B cell (primary cell): ENCODE measurements around the gene SGCD. TPM values are rescaled to one million over a fixed set of nuclear protein-coding genes. Genes with fewer than 3 reads are reported as not detected.

Source experiments
- ATAC-seq: fragments of 200-7000 bp; cut with Tn5 transposase; one replicate; pipeline ENCODE4 v1.10.0; 2021; ENCODE audit warnings: low read depth, mild to moderate bottlenecking, moderate number of reproducible peaks, moderate library complexity
- CTCF ChIA-PET: fragments of 350-600 bp; sonication (Branson Sonifier 250); formaldehyde crosslinking; loops from one replicate; lab custom pipeline; 2021; ENCODE audit warnings: antibody characterized with exemption, inconsistent platforms; lab: Charles Lee
- POLR2A ChIA-PET: fragments of 350-600 bp; sonication (Branson Sonifier 250); formaldehyde crosslinking; loops from one replicate; lab custom pipeline; 2021; ENCODE audit warnings: antibody characterized with exemption; lab: Charles Lee
- DNase-seq: peaks from one replicate; pipeline ENCODE4 v3.0.0; 2013
- H2AFZ ChIP-seq: 2 replicates; pipeline ENCODE4 v1.6.1; 2012; ENCODE audit warnings: mild to moderate bottlenecking, low read depth, low read length; ENCODE audit not compliant: insufficient read depth, poor library complexity, severe bottlenecking
- H3K27ac ChIP-seq, 2 donors: 1 replicate in 1 of 2; 2 replicates in 1 of 2; pipeline ENCODE4 v1.5.1; 2012 to 2013; ENCODE audit warnings: low read length in 2 of 2, mild to moderate bottlenecking in 2 of 2, moderate library complexity in 1 of 2
- H3K27me3 ChIP-seq, 4 experiments: fragments of 200-600 bp in 1 of 4; sonication (generic) in 1 of 4; replicated peaks in 1 of 4; 1 replicate in 2 of 4; 2 replicates in 2 of 4; pipeline versions ENCODE4 v1.6.1 to v1.7.0; 2013 to 2016; ENCODE audit warnings: low read length in 3 of 4, mild to moderate bottlenecking in 2 of 4, mixed read lengths in 1 of 4, moderate library complexity in 1 of 4; ENCODE audit not compliant: insufficient read depth in 4 of 4, control insufficient read depth in 3 of 4; ENCODE audit errors: control extremely low read depth in 1 of 4
- H3K36me3 ChIP-seq, 2 experiments: replicated peaks in 1 of 2; 1 replicate in 1 of 2; 2 replicates in 1 of 2; pipeline versions ENCODE4 v1.6.1 to v1.7.1; 2013; ENCODE audit warnings: low read length in 1 of 2; ENCODE audit not compliant: insufficient read depth in 2 of 2, control insufficient read depth in 1 of 2; ENCODE audit errors: control extremely low read depth in 1 of 2, extremely low read depth in 1 of 2
- H3K4me1 ChIP-seq, 2 donors: fragments of 200-600 bp in 1 of 2; sonication (generic) in 1 of 2; 1 replicate in 1 of 2; 2 replicates in 1 of 2; pipeline versions ENCODE4 v1.5.1 to v1.6.1; 2013 to 2017; ENCODE audit warnings: low read length in 2 of 2; ENCODE audit not compliant: control insufficient read depth in 2 of 2, insufficient read depth in 2 of 2
- H3K4me2 ChIP-seq: replicated peaks from 2 replicates; pipeline ENCODE3; 2012; ENCODE audit warnings: mild to moderate bottlenecking, low read depth, low read length; ENCODE audit not compliant: poor library complexity, severe bottlenecking
- H3K4me3 ChIP-seq, 5 experiments: fragments of 200-600 bp in 1 of 5; sonication (generic) in 1 of 5; 1 replicate in 3 of 5; 2 replicates in 2 of 5; pipeline versions ENCODE4 v1.5.1 to v1.7.0; 2011 to 2016; ENCODE audit warnings: low read length in 4 of 5, mild to moderate bottlenecking in 4 of 5, low read depth in 2 of 5, control low read depth in 1 of 5, moderate library complexity in 1 of 5; ENCODE audit not compliant: insufficient read depth in 1 of 5; ENCODE audit errors: control extremely low read depth in 1 of 5, extremely low read depth in 1 of 5
- H3K79me2 ChIP-seq: fragments of 200-600 bp; sonication (generic); one replicate; pipeline ENCODE4 v1.6.0; 2016; ENCODE audit warnings: low read length; ENCODE audit not compliant: control insufficient read depth, insufficient read depth
- H3K9ac ChIP-seq: fragments of 200-600 bp; sonication (generic); 2 replicates; pipeline ENCODE4 v1.6.1; 2017; ENCODE audit warnings: mild to moderate bottlenecking, low read length, moderate library complexity
- H3K9me3 ChIP-seq, 3 donors: one replicate each; pipeline versions ENCODE4 v1.6.1 to v1.7.1; 2013; ENCODE audit warnings: low read length in 2 of 3; ENCODE audit not compliant: control insufficient read depth in 2 of 3, insufficient read depth in 1 of 3; ENCODE audit errors: control extremely low read depth in 1 of 3
- H4K20me1 ChIP-seq: 2 replicates; pipeline ENCODE4 v1.6.0; 2012; ENCODE audit warnings: mild to moderate bottlenecking, low read length; ENCODE audit not compliant: insufficient read depth, control insufficient read depth, poor library complexity, severe bottlenecking
- H3K27ac Mint-ChIP-seq: one replicate; pipeline ENCODE4 v1.8.0; 2021; ENCODE audit warnings: mixed read lengths
- H3K27me3 Mint-ChIP-seq: one replicate; pipeline ENCODE4 v1.8.0; 2021; ENCODE audit warnings: mixed read lengths
- H3K4me1 Mint-ChIP-seq: one replicate; pipeline ENCODE4 v1.8.0; 2021; ENCODE audit warnings: mixed read lengths
- H3K4me3 Mint-ChIP-seq: one replicate; pipeline ENCODE4 v1.8.0; 2021; ENCODE audit warnings: mixed read lengths
- H3K9me3 Mint-ChIP-seq: one replicate; pipeline ENCODE4 v1.8.0; 2022; ENCODE audit warnings: mixed read lengths; ENCODE audit not compliant: insufficient read depth
- CTCF ChIP-seq: fragments of 200-600 bp; IDR thresholded peaks from one replicate; pipeline ENCODE4 v1.8.0; 2022; ENCODE audit warnings: antibody characterized with exemption, mild to moderate bottlenecking
- EZH2 ChIP-seq: IDR thresholded peaks from 2 replicates; pipeline ENCODE4 v1.6.1; 2012; ENCODE audit warnings: borderline replicate concordance, low read depth, mild to moderate bottlenecking, moderate library complexity, low read length; ENCODE audit not compliant: insufficient read depth, poor library complexity, severe bottlenecking
- WGBS: methylation state at CpG from one replicate; pipeline ENCODE4 v1.1.5; 2013; ENCODE audit warnings: missing lambda C conversion rate; ENCODE audit not compliant: insufficient coverage; 5-methylcytosine and 5-hydroxymethylcytosine counted together
- intact Hi-C: fragments of 100-400 bp; cut with micrococcal nuclease; formaldehyde crosslinking; loops from one replicate; pipeline ENCODE4 v1.10.0; 2022
- polyA plus RNA-seq: library from polyadenylated mRNA; depleted of rRNA; stranded (reverse); fragments of >200 nt; gene quantifications from 2 replicates; pipeline ENCODE4 v1.2.3, GENCODE V29; 2012
- total RNA-seq, 2 donors: library from RNA; stranded (reverse); fragments of 120-200 nt in 1 of 2; gene quantifications; 1 replicate in 1 of 2; 2 replicates in 1 of 2; pipeline versions ENCODE4 v1.2.3 to v1.2.4, GENCODE V29; 2013 to 2022

SGCD gene
- total and polyA plus RNA-seq, 2 donors (not counting 1 experiment from before 2014, with no cell fraction given), result not detected

DNA sequence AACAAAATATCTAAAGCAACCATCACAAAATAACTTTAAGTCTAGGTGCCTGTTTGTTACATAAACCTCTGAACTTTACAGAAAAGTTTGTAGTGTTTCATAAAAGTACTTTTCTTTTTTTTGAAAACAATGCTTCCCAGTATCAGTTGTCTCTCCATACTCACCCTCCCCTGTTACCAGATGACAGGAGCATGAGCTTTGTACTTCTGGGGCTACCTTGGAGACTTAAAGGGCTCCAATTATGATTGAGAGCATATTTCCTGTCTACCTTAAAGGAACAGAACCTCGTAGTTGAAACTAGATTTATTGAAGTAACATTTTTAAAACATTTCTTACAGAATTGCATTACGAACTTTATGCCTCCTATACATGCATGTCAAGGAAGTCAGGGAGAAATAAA is 467.7 kb downstream of the SGCD start:
- no peaks in the 10 kb centered on the region for H3K9me3 ChIP-seq
- Mint-ChIP-seq H3K4me3 (no peak overlapping the region), H3K9me3 (no peaks in the 10 kb centered on the region), H3K27ac (no peak overlapping the region), H3K27me3 (peaks cover 17% of the 10 kb centered on the region), H3K4me1 (no peaks in the 10 kb centered on the region)
- no peak for TF ChIP-seq EZH2
- TF ChIP-seq CTCF, result no peak
- no peak overlapping the region for H3K27ac ChIP-seq
- no peak overlapping the region for H2AFZ ChIP-seq
- intact Hi-C loops, result no loop called here
- H3K36me3 ChIP-seq, result no peaks in the 10 kb centered on the region
- no peaks in the 10 kb centered on the region for H3K4me1 ChIP-seq
- DNase-seq, result no peak
- ChIA-PET POLR2A (no interaction called here), CTCF (no interaction called here)
- no peaks in the 10 kb centered on the region for H3K79me2 ChIP-seq
- ATAC-seq, result no peak
- no peaks in the 10 kb centered on the region for H4K20me1 ChIP-seq
- no peak overlapping the region for H3K9ac ChIP-seq
- no peak overlapping the region for H3K4me3 ChIP-seq
- H3K27me3 ChIP-seq, result peaks cover 0 to 4% (median 0%) of the 10 kb centered on the region in 4 experiments
- whole genome bisulfite sequencing, result no CpG with 5 or more reads among the region's 2 CpGs
- H3K4me2 ChIP-seq, result no peak overlapping the region

GRCh38 chr5:156798201-156798600 is 471.2 kb downstream of the SGCD start:
- Mint-ChIP-seq H3K9me3 (no peaks in the 10 kb centered on the region), H3K27ac (no peak overlapping the region), H3K27me3 (peaks cover 26% of the 10 kb centered on the region), H3K4me1 (no peaks in the 10 kb centered on the region), H3K4me3 (no peak overlapping the region)
- no peak overlapping the region for H3K9ac ChIP-seq
- H3K4me2 ChIP-seq, result no peak overlapping the region
- no peaks in the 10 kb centered on the region for H3K9me3 ChIP-seq
- no peak for ATAC-seq
- intact Hi-C loops, result no loop called here
- peaks cover 0 to 4% (median 2%) of the 10 kb centered on the region in 4 experiments for H3K27me3 ChIP-seq
- POLR2A ChIA-PET, result no interaction called here
- H3K27ac ChIP-seq, result no peak overlapping the region
- H3K79me2 ChIP-seq, result no peaks in the 10 kb centered on the region
- H2AFZ ChIP-seq, result no peak overlapping the region
- no CpG with 5 or more reads among the region's 1 CpG for WGBS
- no peaks in the 10 kb centered on the region for H3K4me1 ChIP-seq
- DNase-seq, result no peak
- TF ChIP-seq EZH2, result no peak
- TF ChIP-seq CTCF, result no peak
- H4K20me1 ChIP-seq, result no peaks in the 10 kb centered on the region
- CTCF ChIA-PET, result no interaction called here
- no peak overlapping the region for H3K4me3 ChIP-seq
- H3K36me3 ChIP-seq, result no peaks in the 10 kb centered on the region
